ENCODE data around the gene DZIP3. TPM values are rescaled to one million over a fixed set of nuclear protein-coding genes. Genes with fewer than 3 reads are reported as not detected.

The DZIP3 gene, protein sequence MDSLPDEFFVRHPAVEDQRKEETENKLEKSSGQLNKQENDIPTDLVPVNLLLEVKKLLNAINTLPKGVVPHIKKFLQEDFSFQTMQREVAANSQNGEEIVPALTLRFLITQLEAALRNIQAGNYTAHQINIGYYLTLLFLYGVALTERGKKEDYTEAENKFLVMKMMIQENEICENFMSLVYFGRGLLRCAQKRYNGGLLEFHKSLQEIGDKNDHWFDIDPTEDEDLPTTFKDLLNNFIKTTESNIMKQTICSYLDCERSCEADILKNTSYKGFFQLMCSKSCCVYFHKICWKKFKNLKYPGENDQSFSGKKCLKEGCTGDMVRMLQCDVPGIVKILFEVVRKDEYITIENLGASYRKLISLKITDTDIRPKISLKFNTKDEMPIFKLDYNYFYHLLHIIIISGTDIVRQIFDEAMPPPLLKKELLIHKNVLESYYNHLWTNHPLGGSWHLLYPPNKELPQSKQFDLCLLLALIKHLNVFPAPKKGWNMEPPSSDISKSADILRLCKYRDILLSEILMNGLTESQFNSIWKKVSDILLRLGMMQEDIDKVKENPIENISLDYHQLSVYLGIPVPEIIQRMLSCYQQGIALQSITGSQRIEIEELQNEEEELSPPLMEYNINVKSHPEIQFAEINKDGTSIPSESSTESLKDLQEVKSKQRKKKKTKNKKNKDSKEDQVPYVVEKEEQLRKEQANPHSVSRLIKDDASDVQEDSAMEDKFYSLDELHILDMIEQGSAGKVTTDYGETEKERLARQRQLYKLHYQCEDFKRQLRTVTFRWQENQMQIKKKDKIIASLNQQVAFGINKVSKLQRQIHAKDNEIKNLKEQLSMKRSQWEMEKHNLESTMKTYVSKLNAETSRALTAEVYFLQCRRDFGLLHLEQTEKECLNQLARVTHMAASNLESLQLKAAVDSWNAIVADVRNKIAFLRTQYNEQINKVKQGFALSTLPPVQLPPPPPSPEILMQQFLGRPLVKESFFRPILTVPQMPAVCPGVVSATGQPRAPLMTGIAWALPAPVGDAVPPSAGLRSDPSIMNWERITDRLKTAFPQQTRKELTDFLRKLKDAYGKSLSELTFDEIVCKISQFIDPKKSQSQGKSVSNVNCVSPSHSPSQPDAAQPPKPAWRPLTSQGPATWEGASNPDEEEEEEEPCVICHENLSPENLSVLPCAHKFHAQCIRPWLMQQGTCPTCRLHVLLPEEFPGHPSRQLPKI
- total RNA-seq (10 to 100 TPM; 46.4 to 62.8 TPM), polyA plus RNA-seq (ENCODE audit: insufficient read depth, low read depth, low replicate concordance) (42.0 TPM)
- long read RNA-seq, donor 1 = 0 reads
- long read RNA-seq, donor 2 = 0 reads

DNA sequence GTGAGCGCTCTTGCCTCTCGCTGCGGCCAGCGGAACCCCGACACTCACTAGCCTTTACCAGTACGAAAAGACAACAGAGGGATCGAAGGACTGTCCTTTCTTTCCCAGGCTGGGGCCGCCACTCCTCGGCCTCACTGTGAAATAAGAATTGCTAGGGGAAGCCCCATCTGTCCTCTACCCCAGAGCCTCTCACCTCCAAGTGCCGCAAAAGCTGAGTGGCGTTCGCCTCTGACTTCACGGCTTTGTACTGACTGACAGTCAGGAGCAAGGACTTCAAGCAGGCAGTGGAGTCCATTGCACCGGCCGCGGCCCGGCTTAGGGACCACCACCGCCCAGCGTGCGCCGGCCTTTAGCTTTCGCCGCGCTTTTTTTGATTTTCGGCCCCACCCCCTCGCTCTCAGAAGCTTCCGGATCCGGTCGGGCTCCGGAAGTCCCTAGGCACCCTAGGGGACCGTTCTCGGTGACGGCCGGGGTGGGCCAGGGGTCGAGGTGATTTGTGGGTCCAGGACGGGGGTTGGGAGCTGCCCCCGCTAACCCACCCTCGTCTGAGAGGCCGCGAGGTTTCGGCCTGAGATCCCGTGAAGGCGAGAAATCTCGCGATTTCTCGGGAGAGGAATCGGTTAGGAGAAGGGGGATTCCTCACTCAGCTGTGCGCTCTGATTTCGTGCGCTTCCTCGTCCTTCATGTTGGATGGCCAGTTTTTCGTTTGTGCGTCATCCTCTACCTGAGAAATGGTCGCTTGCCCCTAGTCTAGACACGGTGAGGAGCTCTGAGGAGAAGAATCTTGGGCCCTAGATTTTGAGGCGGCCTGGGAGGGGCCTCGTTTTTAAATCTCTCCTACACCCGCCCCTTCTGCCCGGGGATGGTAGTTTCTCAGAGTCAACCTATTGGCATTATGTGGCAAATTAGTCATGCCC lies at the start of gene DZIP3, which contains the start of gene CIP2A:
Gene DZIP3, plus strand, starts transcription at position 642 of the 917 bp plus-strand sequence. CDS start 15,685 bp downstream, outside the sequence.
Gene CIP2A, minus strand, starts transcription at position 358 of the 917 bp plus-strand sequence. Its CDS starts 63 bp downstream, at position 295.
- Histone ChIP-seq H3K27me3 (no peaks in the 10 kb centered on the region), H3K36me3 (ENCODE audit: low read depth, missing control alignments) (no peaks in the 10 kb centered on the region), H3K9me3 (no peaks in the 10 kb centered on the region), H3K4me1 (peaks cover 5% of the 10 kb centered on the region), H3K27ac (peak within 1 kb of the TSS; percentile 92 to 95), H3K4me3 (peak within 1 kb of the TSS; percentile 69 to 82)
- intact Hi-C loops (cut with DNase I; ENCODE audit: low total_unique reads) = no loop called here
- peak; percentile 9 for TF ChIP-seq POLR2A (IDR thresholded peaks at IDR 0.05)
- TF ChIP-seq, protein P1, sequence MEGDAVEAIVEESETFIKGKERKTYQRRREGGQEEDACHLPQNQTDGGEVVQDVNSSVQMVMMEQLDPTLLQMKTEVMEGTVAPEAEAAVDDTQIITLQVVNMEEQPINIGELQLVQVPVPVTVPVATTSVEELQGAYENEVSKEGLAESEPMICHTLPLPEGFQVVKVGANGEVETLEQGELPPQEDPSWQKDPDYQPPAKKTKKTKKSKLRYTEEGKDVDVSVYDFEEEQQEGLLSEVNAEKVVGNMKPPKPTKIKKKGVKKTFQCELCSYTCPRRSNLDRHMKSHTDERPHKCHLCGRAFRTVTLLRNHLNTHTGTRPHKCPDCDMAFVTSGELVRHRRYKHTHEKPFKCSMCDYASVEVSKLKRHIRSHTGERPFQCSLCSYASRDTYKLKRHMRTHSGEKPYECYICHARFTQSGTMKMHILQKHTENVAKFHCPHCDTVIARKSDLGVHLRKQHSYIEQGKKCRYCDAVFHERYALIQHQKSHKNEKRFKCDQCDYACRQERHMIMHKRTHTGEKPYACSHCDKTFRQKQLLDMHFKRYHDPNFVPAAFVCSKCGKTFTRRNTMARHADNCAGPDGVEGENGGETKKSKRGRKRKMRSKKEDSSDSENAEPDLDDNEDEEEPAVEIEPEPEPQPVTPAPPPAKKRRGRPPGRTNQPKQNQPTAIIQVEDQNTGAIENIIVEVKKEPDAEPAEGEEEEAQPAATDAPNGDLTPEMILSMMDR (IDR thresholded peaks at IDR 0.05) = peak in 1 of 3 experiments; percentile 12
- DNase-seq = peak; percentile 91
- 0 to 1% methylated on average over 48 to 59 of the region's 59 CpGs for WGBS, 2 donors

DNA sequence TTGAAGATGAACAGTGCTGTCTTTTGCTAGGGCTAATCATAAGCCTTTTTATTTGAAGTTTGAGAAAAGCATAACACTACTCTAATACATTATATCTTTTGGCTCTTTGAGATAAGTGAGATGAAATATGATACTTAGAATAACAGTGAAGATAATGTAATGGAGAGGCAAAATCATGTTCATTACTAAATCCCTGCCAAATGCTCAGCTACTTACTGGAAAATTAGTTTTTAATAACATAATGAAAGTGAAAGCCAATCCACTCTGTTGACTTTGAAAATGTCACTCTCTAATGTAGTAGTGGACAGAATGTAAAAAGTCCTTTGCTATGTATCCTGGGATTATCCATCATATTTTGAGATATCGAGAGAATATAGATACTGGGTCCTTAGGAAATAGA lies 43.3 kb upstream of the DZIP3 start:
- no peak overlapping the region for H3K4me3 ChIP-seq
- no peaks in the 10 kb centered on the region for H3K27me3 ChIP-seq
- intact Hi-C loops (cut with DNase I; ENCODE audit: low total_unique reads) = no loop called here
- no peaks in the 10 kb centered on the region for H3K9me3 ChIP-seq
- no peak overlapping the region for H3K27ac ChIP-seq
- no peaks in the 10 kb centered on the region for H3K36me3 ChIP-seq (ENCODE audit: low read depth, missing control alignments)
- 60 to 72% methylated on average over 1 of the region's 1 CpG for WGBS, 2 donors
- no peak for TF ChIP-seq POLR2A (IDR thresholded peaks at IDR 0.05)
- TF ChIP-seq, protein P1 (IDR thresholded peaks at IDR 0.05) = no peak
- no peak for DNase-seq
- peaks cover 3% of the 10 kb centered on the region for H3K4me1 ChIP-seq

DNA sequence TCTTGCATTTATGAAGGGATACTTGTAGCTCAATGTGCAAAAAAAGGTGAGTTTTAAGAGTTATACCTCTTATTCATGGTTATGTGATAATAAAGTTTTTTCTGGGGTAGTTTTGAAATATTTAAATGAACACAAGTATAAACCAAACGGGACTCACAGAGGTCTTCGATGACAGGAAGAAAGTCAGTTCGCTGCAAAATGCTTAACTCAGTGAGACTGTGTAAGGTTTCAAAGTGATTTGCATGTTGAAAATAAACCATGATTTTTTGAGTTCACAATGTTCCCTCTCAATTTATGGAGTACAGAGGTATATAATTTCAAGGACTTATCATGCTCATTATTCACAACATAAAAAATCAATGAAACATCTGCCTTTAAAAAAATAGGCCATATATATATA lies 42.8 kb upstream of the DZIP3 start:
- Histone ChIP-seq H3K4me3 (no peak overlapping the region), H3K27ac (no peak overlapping the region), H3K36me3 (ENCODE audit: low read depth, missing control alignments) (no peaks in the 10 kb centered on the region), H3K27me3 (no peaks in the 10 kb centered on the region), H3K9me3 (no peaks in the 10 kb centered on the region), H3K4me1 (peaks cover 3% of the 10 kb centered on the region)
- DNase-seq = no peak
- TF ChIP-seq, protein P1 (IDR thresholded peaks at IDR 0.05) = no peak
- TF ChIP-seq POLR2A (IDR thresholded peaks at IDR 0.05) = no peak
- WGBS, 2 donors = 63 to 73% methylated on average over 3 of the region's 3 CpGs
- intact Hi-C loops (cut with DNase I; ENCODE audit: low total_unique reads) = no loop called here

DNA sequence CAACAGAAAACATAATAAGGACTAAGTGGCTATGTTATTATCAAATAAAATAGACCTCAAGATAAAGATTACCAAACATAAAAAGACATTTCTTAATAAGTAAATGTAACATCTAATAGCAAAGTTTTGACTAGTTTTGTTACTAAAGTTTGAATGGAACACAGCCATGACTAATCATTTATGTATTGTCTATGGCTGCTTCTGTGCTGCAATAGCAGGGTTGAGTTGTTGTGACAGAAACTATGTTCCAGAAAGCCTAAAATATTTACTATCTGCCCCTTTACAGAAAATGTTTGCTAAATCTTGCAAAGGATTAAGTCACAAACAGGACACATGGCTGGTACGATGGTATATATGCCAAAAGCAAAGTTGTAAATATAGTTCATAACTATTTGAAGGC lies 41.2 kb upstream of the DZIP3 start:
- H3K4me3 ChIP-seq = no peak overlapping the region
- H3K27ac ChIP-seq = no peak overlapping the region
- 84 to 89% methylated on average over 1 of the region's 1 CpG for WGBS, 2 donors

More for the DNA sequence above, 41.2 kb upstream of the DZIP3 start:
- no peaks in the 10 kb centered on the region for H3K36me3 ChIP-seq (ENCODE audit: low read depth, missing control alignments)
- no peaks in the 10 kb centered on the region for H3K9me3 ChIP-seq
- DNase-seq = no peak
- intact Hi-C loops (cut with DNase I; ENCODE audit: low total_unique reads) = no loop called here
- no peaks in the 10 kb centered on the region for H3K27me3 ChIP-seq
- no peak for TF ChIP-seq POLR2A (IDR thresholded peaks at IDR 0.05)
- TF ChIP-seq, protein P1 (IDR thresholded peaks at IDR 0.05) = no peak
- peaks cover 3% of the 10 kb centered on the region for H3K4me1 ChIP-seq

Measured in testis (tissue), 5 donors.